GM12801 (cell line): Measurements from ENCODE around the gene FSIP1.

Experiments
- TF ChIP-seq, protein P1 (sequence below): IDR thresholded peaks from one replicate; pipeline ENCODE4 v1.5.1; 2011; ENCODE audit warnings: control low read depth; ENCODE audit not compliant: insufficient read length; ENCODE audit errors: extremely low read depth

FSIP1 gene

DNA sequence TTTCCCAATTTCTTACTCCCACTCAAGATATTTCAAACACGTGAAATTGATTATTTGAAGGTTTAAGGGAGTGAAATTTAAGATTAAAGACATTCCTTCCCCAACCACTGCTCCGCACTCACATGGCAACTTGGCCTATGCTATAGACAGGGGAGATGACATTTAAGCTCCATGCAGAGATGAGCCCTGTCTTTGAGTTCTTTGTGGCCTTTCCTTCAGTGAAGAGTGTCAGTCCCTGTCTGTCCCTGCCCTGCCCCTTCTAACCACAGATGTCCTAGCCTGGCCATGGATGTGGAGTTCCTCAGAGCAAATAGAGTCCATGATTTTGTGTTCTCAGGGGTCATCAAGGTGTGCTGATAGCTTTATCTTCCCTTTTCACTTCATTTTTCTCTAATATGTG lies 231.2 kb downstream of the FSIP1 start:
- TF ChIP-seq, protein P1, sequence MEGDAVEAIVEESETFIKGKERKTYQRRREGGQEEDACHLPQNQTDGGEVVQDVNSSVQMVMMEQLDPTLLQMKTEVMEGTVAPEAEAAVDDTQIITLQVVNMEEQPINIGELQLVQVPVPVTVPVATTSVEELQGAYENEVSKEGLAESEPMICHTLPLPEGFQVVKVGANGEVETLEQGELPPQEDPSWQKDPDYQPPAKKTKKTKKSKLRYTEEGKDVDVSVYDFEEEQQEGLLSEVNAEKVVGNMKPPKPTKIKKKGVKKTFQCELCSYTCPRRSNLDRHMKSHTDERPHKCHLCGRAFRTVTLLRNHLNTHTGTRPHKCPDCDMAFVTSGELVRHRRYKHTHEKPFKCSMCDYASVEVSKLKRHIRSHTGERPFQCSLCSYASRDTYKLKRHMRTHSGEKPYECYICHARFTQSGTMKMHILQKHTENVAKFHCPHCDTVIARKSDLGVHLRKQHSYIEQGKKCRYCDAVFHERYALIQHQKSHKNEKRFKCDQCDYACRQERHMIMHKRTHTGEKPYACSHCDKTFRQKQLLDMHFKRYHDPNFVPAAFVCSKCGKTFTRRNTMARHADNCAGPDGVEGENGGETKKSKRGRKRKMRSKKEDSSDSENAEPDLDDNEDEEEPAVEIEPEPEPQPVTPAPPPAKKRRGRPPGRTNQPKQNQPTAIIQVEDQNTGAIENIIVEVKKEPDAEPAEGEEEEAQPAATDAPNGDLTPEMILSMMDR, result no peak
